Stimulated activated CD8-positive, alpha-beta memory T cell treated with anti-CD3 and anti-CD28 coated beads, Interleukin-15, amount 100 ng/mL, for 48 hours (primary cell): ENCODE data around the gene ARSB.
"Not testable (repeated sequence)": the region's sequence is repeated elsewhere in the genome, so short reads cannot be mapped to it uniquely, and the experiment has no call there.

Source experiments
- DNase-seq, 2 donors: peaks; one replicate each; pipeline ENCODE4 v3.0.0-alpha.2; 2020; ENCODE audit warnings: low read depth in 2 of 2

ARSB gene

DNA sequence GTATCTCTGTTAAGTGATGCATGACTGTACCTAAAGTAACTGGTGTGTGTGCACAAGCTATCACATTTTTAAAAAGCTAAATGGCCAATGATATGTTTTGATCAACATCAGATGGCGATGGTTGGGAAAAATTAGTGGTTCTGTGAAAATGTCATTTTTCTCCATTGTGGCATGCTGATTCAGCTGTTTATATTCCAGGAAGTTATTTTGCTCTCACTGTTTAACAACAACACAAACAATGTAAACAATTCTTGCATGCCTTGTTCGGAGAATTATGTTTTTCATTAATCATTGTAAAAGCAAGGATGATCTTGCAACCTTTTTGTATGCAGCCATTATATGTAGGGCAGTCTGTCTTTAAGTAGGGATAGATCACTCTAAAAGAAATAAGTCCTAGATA, 230.5 kb downstream of the ARSB start:
- no peak for DNase-seq

GRCh38 chr5:78753093-78753531, 232.0 kb downstream of the ARSB start:
- no peak for DNase-seq

DNA sequence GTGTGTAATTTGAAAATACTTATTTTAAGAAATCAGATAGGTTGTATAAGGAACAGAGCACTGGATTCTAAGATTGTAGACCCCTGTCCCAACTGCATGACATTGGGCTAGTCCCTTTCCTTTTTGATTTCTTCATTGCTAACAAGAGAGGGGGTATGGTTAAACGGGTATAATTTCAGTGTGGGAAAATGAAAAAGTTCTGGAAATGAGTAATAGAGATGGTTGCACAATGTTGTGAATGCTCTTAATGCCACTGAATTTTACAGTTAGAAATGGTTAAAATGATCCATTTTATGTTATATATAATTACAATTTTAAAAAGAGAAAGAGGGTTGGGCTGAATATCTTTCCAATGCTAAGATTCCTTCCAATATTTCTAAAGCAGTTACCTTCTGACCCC, 233.2 kb downstream of the ARSB start:
- no peak for DNase-seq

GRCh38 chr5:78750281-78750680, 234.8 kb downstream of the ARSB start:
- DNase-seq: no peak

GRCh38 chr5:78747705-78748359, 237.3 kb downstream of the ARSB start:
- no peak for DNase-seq

- DNase-seq: no peak
Observed at GRCh38 chr5:78747055-78747454, 238.1 kb downstream of the ARSB start.

DNA sequence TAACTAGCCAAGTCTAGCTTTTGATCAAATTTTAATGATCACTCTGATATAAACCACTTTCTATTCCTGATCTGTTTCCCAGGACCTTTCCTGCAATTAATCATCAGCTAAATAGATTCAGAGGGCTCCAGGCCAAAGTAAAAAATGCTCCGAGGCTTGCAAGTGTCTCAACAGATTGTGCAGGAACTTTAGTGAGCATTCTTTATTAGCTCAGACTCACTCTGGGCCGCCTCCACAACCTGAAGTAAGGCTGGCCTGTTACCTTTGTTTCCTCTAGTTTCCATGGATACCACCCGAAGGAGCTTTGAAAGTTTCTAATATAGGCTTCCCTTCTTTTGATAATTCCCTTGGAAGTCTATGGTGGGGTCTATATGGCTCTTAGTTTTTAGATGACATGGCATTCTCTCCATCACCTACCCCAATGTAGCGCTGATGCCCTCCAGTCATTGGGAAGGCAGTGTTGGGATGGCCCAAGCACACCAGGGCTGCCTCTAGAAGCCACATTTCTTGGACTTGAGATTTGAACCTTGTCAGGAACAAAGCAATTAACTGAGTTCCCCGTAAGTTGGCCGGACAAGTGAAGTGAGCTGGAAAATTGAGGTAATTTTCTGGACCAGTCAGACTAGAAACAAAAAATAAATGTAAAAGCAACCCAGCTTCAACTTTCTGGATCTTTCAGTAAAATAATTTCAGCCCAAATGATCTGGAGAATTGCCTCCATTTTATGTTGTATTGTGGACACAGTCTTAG, 238.9 kb downstream of the ARSB start:
- no peak for DNase-seq

DNA sequence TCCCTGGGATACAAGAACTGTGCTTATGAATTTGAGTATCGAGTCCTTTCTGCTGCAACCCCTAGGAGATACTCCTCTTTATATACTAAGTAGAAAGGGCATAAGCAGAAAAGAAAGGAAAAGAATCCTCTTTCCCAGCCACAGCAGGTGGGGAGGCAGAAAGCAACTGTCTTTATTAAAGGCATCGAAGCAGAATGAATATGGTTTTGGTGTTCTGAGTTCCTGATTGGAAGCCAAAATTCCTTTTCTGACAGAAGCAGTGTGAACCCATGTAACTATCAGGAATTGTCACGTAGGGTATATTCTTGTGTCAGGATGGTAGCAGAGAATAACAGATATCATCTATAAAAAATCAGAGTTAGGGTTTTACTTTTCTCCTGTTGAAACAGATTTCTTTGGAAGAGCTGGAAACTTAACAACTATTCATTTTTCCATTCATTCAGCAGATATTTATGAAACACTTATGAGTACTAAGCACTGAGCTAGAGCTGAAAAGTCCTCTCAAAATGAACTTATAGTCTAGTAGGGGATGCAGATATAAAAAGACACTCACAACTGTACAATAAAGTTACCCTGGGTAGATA, 240.1 kb downstream of the ARSB start:
- DNase-seq: no peak

- no peak for DNase-seq
Observed at GRCh38 chr5:78741019-78741418, 244.1 kb downstream of the ARSB start.

- no peak for DNase-seq
Observed at GRCh38 chr5:78738693-78739300, 246.3 kb downstream of the ARSB start.

GRCh38 chr5:78738104-78738503, 247.0 kb downstream of the ARSB start:
- no peak for DNase-seq

- DNase-seq: no peak
Observed at GRCh38 chr5:78735834-78736463, 249.2 kb downstream of the ARSB start.

- no peak for DNase-seq
Observed at GRCh38 chr5:78734950-78735349, 250.2 kb downstream of the ARSB start.

DNA sequence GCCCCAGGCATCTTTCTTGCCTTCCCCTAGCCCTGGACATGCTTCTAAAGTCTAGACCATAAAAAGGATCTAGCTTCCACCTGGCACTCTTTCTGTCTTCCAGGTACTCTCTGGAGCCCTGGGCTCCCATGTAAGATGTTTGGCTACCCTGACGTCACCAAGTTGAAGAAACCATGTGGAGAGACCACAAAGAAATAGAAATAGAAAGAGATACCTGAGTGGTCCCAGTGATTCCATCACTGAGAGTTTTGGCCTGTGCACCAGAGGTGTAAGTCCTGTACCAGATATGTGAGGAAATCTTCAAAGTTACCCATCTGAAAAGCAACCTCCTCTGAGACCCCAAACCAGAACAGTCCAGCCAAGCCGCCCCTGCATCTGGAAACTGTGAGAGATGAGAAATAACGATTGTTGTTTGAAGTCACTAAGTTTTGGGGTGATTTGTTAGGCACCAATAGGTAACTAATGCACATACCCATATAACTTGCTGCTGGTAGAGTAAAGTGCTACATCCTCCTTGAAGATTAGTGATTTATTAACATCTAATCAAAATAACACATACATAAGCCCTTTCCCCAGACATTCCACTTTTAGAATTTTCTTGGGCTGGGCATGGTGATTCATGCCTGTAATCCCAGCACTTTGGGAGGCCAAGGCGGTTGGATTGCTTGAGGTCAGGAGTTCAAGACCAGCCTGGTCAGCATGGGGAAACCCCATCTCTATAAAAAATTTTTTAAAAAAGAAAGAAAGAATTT, 250.8 kb downstream of the ARSB start:
- no peak for DNase-seq

DNA sequence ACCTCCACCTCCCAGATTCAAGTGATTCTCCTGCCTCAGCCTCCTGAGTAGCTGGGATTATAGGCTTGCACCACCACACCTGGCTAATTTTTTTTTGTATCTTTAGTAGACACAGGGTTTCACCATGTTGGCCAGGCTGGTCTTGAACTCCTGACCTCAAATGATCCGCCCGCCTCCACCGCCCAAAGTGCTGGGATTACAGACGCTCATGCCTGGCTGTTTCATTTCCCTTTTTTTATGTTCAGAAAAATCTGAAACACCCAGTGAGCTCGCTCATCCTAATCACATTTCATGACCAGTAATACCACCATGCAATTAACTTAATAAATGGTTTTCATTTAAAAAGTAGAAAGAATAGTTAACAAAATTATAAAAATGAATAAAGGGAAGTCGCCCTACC, 252.4 kb downstream of the ARSB start:
- DNase-seq: not testable (repeated sequence)

- DNase-seq: no peak
Observed at GRCh38 chr5:78731884-78732283, 253.2 kb downstream of the ARSB start.

DNA sequence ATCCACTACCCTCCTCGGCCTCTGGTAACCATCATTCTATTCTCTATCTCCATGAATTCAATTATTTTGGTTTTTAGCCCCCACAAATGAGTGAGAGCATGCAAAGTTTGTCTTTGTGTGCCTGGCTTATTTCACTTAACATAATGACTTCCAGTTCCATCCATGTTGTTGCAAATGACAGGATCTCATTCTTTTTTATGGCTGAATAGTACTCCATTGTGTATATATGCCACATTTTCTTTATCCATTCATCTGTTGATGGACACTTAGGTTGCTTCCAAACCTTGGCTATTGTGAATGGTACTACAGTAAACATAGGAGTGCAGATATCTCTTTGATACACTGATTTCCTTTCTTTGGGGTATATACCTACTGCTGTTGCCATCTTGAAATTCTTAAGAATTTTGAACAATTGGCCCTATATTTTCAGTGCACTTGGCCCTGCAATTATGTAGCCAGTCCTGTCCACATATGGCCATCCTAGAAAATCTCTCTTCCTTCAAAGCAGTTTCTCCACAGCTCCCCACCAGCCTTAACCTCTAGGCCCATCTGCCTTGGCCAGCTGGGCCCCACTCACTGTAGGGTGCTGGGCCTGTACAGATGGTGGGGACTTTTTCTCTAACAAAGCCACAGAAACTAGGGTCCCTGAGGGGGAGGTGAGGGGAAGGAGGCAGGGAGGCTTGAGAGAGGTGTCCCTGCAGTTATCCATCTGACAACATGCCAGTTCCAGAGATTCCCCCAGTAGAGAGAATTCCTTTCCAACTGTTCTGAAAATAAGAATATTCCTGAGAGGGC, 254.6 kb downstream of the ARSB start:
- no peak for DNase-seq

DNA sequence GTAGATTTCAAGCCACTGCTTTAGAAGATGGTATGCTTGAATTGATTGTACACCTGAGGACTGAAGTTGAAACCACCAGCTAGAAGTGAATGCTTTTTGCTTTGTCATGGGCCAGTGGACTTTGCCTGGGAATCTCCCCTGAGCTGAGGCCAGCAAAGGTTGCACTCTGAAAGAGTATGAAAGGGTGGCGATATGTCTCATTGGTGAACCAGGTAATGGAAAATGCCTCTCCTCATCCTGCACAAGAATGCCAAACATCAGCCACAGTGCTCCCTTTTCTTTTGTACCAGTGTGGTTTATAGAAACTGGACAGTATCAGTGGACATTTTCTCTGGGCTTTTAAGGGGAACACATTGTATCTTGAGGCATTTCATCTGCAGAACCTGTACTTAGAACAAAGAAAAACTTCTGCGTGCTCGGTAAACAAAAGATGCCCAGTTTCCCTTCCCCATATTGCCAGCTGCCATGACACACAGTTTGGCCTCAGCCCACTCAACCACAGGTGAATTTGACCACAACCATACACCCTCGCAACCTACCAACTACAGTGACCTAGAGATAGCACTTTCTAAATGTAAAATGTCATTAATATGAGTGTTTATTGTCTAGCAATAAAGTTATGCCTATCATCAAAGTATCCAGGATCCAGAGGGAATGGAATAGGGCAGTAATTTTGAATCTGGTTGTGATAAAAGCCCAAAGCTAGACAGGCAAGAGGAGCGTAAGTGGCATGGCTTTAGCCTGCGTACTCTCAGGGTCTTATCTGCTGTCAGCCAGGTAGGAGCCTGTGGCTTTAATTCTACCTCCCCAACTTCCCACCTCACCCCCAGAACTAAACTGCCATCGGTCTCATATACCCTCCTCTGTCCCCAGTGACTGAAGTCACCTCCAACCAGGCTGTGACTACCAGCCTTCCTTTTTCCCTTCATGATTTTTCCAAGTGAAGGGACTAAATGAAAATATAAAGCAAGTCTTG, 257.0 kb downstream of the ARSB start:
- DNase-seq: no peak
